ENCODE data around the gene MAP3K19.
"Not testable (repeated sequence)": the region's sequence is repeated elsewhere in the genome, so short reads cannot be mapped to it uniquely, and the experiment has no call there.

The MAP3K19 gene

DNA sequence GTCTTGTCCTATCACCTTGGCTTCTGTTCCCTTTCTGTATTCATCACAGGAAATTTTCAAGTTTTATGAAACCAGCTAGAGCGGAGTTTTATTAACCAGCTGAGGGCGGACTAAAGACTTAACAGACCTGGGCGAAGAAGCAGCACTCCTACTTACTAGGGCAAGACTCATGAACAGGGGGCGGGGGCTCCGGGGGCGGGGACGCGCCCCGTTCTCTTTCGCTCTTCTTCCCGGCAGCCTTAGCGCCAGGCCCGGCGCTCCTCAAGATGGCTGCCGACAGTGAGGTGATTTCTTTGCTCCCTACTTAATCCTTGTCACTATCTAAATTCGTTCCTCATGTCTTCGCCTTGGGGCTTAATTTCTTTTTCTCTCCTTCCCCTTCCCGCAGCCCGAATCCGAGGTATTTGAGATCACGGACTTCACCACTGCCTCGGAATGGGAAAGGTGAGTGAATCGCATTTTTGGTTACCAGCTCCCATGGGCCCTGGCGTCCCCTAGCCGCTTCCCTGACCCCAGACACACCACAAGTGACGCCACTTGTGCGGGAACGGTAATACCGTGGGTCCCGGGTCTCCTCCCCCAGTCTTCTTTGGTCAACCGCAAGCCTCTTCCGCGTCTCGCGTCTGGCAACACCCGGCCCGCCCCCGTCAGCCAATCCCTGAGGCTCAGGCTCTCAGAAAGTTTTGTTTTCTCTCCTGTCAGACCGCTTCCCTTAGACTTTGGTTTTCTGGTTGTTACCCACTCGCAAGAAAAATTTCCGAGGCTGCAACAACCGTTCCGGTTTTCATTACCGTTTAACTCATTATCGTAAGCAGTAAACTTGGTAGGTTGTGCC, 5.0 kb upstream of the MAP3K19 start, which contains the start of gene RAB3GAP1:
TSS of gene RAB3GAP1 (plus strand) at position 251 of the 835 bp plus-strand sequence. CDS start at position 267, 16 bp downstream.
- ATAC-seq: peak; percentile 82 to 87

DNA sequence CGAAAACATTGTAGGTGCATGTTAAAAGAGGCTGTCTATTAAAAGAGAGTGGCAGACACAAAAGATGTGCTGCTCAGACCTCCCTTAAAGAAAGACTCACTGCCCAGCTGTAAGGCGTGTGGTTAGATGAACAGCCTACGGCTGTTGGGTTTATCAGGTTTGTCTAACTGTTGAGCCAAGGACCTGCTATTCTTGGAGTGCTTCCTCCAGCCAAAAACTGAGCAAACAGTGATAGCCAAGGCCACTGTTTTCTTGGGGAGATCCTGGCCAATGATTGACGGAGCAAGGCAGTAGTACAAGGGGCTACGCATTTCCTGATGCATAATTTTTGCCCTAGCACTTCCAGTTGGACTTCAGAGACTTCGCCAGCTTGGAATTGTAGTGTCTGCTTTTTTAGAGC, 3.4 kb upstream of the MAP3K19 start:
- no peak for ATAC-seq

DNA sequence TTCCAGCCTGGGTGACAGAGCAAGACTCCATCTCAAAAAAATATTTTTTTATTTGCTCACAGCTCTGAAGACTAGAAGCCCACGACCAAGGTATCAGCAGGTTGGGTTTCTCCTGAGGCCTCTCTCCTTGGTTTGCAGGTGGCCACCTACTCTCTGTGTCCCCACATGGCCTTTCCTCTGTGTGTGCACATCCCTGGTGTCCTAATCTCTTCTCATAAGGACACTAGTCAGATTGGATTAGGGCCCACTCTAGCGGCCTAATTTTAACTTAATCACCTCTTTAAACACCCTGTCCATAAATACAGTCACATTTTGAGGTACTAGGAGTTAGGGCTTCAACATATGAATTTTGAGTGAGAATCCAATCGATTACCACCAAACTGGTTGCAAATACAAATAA, 2.9 kb upstream of the MAP3K19 start:
- no peak for ATAC-seq

DNA sequence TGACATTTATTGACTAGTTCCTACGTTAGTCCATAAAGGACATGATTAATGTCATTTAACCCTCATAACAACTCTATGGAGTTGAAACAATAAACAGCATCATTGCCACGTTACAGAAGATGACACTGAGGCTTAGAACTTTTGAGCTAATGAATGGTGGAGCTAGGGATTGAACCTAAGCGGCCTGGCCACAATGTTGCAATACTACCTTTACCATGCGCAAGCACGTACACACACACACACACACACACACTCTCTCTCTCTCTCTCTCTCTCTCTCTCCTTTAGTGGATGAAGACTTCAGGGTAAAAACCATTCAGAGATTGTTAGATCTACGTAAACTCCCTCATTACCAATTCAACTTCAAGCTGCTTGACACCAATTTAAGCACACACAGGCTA, 875 bp upstream of the MAP3K19 start:
- ATAC-seq: no peak

DNA sequence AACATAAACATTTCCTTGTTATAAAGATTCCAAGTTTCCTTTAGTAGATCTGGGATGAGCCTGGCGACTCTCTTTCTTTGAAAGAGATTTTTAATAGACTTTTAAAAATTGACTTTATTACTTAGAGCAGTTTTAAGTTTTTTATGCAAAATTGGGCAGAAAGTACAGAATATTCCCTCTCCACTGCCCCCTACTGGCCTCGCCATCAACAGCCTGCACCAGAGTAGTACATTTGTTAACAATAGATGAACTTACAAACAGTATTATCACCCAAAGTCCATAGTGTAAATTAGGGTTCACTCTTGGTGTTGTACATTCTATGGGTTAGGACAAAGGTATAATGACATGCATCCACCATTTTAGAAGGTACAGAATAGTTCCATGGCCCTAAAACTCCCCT, 3.9 kb downstream of the MAP3K19 start:
- ATAC-seq: no peak

DNA sequence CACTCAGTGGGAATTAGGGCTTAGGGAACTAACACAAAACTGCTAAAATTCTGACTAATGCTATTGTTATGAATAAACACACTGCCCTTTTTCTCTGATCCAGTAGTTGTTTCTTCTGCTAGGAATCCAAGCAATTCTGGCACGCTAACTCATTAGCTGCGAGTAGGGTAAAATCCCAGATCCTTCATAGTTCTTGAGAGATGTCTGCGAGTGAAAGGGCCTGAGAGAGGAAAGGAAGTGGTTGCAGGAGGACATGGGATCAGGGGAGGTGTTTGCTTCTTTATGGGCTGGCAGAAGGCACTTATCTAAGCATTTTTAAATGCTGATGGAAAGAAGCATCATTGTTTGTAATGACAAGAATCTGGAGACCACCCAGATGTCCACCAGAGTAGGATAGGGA, 9.4 kb downstream of the MAP3K19 start:
- ATAC-seq: no peak

DNA sequence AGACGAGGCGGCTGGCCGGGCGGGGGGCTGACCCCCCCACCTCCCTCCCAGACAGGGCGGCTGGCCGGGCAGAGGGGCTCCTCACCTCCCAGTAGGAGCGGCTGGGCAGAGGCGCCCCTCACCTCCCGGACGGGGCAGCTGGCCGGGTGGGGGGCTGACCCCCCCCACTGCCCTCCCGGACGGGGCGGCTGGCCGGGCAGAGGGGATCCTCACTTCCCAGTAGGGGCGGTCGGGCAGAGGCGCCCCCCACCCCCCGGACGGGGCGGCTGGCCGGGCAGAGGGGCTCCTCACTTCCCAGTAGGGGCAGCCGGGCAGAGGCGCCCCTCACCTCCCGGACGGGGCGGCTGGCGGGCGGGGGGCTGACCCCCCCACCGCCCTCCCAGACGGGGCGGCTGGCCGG, 14.0 kb downstream of the MAP3K19 start:
- ATAC-seq: not testable (repeated sequence)

DNA sequence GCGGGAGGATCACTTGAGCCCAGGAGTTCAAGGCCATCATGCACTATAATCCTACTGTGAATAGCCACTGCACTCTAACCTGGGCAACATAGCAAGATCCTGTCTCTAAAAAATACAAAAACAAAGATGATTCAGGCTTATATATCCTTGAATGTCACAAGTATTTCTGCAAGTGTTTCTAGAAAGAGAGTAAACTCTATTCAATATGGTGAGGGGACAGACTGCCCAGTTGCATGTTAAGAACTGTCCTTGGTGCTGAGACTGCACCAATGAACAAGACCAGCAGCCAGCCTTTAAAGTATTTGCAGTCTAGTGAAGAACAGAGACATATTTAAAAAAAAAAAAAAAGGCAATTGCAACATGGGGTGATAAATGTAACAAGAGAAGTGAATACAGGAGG, 16.4 kb downstream of the MAP3K19 start:
- no peak for ATAC-seq

DNA sequence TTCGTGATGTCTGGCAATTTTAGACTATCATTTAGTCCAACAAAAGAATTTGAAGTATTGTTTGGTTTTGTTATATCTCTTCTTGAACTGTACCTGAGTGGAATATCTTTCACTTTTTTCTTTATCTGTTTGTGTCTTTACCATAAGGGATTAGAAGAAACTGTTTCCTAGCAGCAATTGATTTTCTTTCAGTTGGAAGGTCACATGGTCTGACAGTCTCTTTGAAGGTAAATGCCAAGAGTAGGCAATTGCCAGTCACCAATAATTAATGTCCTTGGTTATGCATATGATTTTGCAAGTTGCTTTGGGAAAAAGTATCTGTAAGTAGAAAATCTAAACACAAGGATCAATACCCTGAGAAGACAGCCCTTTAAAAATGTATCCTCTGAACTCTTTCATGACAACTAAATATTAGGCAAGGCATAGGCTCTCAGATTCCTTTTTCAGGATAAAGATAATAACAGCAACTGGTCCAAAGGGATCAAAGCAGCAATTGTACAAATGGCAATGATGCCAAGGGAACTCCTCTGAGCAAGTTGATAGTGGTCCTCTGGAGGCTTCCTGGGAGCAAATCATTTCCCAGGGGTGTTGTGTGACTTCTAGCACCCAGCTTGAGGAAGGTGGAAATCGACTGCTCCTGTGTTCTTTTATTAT, 17.6 kb downstream of the MAP3K19 start:
- ATAC-seq: no peak

DNA sequence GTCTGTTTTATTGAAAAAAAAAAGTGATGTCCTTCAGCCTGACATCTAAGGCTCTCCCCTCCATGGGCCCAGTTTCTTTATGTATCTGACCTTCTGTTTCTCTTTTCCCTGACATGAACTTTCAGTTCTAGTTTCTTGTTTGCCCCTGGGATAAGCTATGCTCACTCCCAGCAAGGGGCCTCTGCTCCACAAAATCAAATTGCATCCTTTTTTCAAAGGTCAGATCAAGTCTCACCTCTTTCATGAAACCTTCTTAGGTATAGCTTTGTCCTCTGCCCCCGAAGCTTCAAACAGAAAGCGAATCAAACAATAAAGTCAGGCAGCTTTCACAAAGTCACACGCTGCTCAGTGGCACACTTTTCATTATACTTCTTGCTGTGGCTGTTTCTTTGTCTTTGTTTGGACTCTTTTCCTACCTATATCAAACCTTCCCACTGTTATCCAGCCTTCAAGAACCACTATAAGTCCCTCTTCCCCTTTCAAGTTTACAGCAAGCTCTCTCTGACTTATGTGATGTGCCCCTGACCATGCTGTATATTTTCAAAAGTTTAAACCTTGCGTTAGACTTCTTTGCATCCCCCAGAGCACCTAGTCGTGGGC, 23.3 kb downstream of the MAP3K19 start:
- no peak for ATAC-seq

DNA sequence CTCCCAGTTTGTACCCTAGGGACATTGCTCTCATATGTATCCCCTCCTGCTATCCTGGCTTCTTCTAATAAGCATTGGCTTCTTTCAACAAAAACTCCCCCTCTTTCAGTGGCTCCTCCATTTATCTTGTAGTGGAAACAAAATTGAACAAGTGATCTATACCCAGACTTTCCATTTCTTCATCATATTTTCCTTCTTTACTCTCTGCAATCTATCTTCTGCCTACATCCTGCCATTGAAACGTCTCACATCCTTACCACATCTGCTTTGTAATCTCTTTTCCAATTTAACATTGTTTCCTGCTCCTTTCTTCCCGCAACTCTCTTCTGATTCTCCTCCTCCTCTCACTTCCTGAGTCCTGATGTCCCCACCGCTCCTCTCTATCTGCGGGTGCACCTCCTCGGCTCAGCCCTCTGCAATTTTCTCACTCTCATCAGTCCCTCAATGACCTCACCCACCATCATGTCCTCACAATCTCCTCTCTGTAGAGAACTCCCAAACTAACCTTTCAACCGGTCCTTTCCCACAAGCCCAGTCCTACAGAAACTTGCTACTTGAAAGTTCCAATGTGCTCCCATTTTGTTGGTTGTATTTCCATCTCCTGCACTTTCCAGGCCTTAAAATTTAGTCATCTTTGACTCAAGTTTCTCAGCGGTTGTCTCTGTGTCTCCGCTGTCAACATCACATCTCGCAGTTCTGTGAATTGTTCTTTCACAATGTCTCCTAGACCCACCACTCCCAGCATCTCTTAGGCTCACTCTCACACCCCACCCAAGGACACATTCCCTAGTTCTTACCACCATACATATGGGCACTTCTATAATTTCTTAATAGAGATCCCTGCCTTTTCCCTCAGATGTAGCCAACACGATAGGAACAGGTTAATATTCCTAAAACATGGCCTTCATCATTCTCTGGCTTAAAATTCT, 24.0 kb downstream of the MAP3K19 start:
- no peak for ATAC-seq

DNA sequence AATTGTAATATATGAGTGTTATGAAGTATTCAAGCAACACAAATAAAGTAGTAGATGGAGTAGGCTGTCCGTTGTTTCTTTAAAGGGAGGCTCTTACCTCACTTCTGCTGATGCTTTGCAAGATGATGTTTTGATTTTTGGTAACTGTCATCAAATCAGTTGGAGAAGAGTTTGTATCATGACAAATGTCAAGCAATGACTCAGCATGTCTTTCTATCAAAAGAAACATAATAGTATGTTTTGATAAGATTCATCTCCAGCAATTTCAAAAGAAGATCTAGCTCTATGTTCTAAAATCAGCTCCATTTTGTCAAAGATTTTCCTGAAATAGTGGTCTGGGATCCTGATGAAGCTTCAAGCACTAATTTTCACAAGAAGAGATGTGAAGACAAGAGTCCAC, 25.6 kb downstream of the MAP3K19 start:
- ATAC-seq: no peak

DNA sequence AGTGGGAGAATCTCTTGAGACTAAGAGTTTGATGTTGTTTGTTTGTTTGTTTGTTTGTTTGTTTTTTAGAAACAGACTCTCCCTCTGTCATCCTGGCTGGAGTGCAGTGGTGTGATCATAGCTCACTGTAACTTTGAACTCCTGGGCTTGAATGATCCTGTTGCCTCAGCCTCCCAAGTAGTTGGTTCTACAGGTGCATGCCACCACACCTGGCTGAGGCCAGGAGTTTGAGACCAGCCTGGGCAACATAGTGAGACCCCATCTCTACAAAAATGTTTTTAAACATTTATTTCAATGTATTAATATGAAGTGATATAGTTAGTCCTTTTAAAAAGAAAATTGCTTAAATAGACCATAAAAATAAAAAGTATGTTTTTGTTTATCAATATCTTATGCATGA, 35.6 kb downstream of the MAP3K19 start:
- ATAC-seq: no peak

DNA sequence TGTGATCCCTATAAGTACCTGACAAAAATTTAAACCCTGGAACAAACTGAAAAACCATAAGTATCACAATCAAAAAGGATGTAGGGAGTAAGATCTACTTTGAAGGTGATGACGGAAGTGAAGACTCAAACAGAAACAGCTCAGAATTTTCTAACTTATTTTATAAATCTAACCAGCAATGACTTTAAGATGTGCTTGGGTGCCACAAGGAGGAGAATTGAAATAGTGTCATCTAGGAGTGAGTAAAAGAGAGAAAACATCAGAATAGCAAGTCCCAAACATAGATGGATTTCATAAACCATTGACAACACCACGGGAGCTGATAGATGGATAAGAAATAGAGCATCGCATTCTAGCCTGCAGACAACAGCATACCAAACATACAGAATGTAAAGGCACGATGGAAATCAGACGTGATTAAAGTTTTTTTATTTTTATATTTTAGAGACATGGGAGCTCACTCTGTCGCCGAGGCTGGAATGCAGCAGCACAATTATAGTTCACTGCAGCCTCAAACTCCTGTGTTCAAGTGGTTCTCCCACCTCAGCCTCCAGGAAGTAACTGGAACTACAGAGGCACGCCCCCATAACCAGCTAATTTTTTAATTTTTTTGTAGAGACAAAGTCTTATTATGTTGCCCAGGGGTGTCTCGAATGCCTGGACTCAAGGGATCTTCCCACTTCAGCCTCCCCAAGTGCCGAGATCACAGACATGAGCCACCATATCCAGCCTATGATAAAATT, 36.9 kb downstream of the MAP3K19 start:
- no peak for ATAC-seq

DNA sequence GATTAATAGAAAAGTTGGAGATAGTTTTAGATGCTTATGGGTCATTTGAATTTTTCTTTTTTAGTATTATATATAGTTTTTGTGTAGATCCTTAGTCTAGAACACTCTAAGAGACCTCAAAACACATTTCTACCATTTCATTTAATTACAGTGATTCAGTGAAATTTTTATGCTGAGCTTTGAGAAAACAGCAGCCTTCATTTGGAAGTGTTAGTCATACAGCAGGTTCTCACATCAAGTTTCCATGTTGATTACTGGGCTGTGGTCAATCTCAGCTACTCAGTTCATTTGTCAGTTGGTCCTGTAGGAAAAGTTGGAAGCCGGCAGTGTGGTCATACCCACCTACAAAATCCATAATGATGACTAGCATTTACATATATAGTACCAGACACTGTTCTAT, 37.9 kb downstream of the MAP3K19 start:
- no peak for ATAC-seq

DNA sequence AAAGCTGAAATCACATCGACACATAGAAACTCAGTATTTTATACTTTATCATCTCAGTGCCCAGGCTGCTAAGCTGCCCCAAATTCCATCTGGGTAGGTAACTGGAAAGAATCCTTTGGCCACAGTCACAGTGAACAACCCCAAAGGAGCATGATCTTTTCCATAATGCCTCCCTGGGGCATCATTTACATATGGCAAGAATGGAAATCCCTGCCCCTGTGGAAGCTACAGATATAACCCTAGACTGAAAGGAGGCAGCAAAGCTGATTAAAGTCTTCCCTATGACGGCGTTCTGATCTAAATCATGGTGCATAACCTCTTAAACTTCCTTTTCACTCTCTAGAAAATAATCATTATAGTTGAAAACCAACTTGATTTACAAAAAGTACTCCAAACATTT, 41.5 kb downstream of the MAP3K19 start:
- ATAC-seq: no peak

DNA sequence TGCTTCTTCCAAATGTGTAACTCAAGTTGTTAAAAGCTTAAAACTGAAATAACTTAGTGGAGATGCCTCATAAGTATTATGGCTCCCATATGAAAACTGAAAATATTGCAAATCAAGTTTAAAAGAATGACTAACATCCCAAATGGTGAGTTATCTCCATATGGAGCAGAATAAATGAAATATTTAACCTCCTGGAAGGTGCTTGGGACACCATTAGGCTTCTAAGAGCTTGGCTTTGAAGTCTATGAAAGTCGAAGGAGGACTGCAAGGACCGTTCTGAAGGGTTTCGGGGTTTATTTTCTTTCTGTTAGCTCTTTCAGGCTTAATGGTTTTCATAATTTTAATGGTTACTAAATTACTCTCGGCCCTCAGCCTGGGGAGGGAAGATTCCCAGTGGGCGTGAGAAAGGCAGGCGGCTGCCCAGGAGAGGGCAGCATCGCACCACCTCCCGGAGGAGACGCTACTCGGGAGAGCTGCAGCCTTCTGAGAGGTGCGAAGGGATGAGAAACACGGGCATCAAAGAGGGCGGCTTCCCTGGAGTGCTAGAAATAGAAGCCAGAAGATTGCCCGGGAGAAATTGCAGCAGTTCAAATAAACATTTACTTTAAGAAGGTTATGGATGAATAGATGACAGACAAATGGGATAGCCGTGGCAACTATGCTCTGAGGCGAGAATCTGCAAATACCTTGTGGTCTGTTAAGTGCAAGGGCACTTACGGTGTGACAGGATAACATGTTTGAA, 43.1 kb downstream of the MAP3K19 start:
- peak; percentile 84 to 93 for ATAC-seq

DNA sequence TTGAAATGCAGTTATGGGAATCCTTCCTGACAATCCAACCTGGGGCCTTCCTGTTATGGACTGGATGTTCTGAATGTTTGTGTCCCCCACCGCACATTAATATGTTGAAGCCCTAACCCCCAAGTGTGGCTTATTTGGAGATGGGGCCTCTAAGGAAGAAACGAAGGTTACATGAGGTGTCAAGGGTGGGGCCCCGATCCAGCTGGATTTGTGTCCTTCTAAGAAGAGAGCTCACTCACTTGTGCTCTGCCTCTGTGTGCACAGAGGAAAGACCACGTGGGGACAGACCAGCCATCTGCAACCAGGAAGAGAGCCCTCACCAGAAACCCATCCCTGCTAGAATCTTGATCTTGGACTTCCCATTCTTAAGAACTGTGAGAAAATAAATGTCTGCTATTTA, 44.4 kb downstream of the MAP3K19 start:
- no peak for ATAC-seq

DNA sequence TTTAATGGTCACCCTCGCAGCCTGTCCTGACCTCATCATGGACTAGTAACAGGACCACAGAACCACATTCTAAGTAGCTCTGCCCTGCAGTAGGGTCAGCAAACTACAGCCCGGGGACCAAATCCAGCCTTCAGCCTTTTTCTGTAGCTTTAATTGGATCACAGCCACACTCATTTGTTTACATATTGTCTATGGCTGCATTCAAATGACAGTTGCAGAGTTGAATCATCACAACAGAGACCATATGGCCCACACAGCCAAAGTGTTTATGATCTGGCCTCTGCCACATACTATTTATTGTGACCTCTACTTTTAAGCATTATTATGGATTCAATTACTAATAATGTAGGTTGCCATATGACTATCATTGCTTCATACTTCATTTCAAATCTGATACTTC, 47.7 kb downstream of the MAP3K19 start:
- no peak for ATAC-seq

DNA sequence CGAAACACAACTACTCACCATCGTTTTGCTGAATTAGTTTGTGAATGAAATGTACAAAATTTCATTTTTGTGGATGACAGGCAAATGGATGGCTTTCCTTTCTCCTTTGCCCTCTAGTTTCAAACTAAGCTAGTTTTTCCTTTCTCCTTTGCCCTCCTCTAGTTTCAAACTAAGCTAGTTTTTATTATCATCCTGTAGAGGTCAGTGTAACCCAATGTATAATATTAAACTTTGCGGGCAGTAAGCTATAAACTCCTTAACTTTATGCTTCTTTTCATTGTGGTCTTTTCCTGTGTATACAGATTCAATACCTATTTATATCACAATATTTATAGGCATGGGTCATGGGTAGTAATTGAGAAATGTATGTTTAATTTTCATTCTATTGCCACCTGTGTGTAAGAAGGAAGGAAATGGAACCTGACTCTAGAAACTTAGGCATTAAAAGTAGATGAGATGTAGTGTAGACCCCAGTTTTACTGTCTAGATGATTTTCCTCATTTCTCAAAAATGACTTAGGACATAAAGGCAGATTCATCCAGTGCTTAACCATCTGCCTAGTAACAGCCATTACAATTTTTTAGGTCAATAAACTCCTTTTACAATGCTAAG, 58.1 kb downstream of the MAP3K19 start:
- ATAC-seq: no peak

DNA sequence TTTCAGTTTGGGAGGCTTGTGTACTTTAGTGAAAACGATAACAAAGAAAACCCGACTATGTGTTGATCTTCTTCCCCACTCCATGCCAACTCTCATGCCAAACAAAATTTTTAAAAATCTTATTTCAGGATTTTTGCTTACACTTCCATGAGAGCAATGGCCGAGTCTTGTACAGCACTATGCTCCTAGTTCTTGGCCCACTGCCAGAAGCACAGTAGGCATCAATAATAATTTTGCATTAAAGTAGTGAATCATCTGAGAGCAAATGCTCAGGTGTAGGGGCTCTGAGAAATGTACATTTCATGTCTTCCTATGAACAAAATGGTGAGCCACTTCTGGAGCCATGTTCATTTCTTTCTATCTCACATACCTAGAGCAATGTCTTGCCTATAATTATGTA, 62.2 kb downstream of the MAP3K19 start:
- ATAC-seq: no peak

All from activated CD4-positive, CD25-positive, alpha-beta regulatory T cell treated with anti-CD3 and anti-CD28 coated beads, Interleukin-2, amount 50 U/mL, for 24 hours (primary cell).